BE2C (cell line): Measurements from ENCODE around the gene LIMCH1.

Experiments
- DNase-seq: peaks from one replicate; pipeline ENCODE4 v3.0.0-alpha.2; 2020
- H3K27me3 ChIP-seq: fragments of 250-450 bp; sonication (Bioruptor Pico); 2 replicates; pipeline ENCODE4 v1.5.1; 2020; ENCODE audit warnings: mild to moderate bottlenecking
- H3K36me3 ChIP-seq: fragments of 250-450 bp; sonication (Bioruptor Pico); 2 replicates; pipeline ENCODE4 v1.5.1; 2020; ENCODE audit warnings: mild to moderate bottlenecking
- H3K4me1 ChIP-seq: fragments of 250-450 bp; sonication (Bioruptor Pico); 2 replicates; pipeline ENCODE4 v1.5.1; 2020
- H3K4me3 ChIP-seq: 2 replicates; pipeline ENCODE4 v1.5.1; 2011; ENCODE audit warnings: low read depth, low read length
- H3K9me3 ChIP-seq: fragments of 250-450 bp; sonication (Bioruptor Pico); 2 replicates; pipeline ENCODE4 v1.5.1; 2020
- TF ChIP-seq, protein P1 (sequence below): IDR thresholded peaks from 2 replicates; pipeline ENCODE4 v1.5.1; 2012; ENCODE audit warnings: mild to moderate bottlenecking, low read depth, low read length

Gene LIMCH1

DNA sequence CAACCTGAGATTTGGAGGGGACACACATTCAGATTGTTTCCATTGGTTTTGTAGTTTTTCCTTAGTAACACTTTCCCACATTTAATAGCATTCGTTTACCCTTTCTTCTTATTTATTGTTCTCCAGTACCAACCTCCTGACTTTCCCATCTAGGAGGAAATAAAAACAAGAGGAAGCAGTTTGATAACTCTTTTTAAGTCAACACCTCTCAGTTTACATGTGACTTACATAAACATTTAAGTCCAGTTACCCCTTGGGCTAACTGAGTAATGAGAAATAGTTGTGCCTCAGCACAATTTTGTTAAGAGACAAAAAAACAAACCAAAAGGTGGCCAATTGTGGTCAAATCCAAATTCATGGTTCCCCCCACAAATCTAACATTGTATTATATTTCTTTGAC, 175.8 kb downstream of the LIMCH1 start:
- Histone ChIP-seq H3K4me3 (no peak overlapping the region), H3K4me1 (peaks cover 13% of the 10 kb centered on the region), H3K36me3 (no peaks in the 10 kb centered on the region), H3K9me3 (no peaks in the 10 kb centered on the region), H3K27me3 (no peaks in the 10 kb centered on the region)
- DNase-seq, result no peak
- TF ChIP-seq, protein P1, sequence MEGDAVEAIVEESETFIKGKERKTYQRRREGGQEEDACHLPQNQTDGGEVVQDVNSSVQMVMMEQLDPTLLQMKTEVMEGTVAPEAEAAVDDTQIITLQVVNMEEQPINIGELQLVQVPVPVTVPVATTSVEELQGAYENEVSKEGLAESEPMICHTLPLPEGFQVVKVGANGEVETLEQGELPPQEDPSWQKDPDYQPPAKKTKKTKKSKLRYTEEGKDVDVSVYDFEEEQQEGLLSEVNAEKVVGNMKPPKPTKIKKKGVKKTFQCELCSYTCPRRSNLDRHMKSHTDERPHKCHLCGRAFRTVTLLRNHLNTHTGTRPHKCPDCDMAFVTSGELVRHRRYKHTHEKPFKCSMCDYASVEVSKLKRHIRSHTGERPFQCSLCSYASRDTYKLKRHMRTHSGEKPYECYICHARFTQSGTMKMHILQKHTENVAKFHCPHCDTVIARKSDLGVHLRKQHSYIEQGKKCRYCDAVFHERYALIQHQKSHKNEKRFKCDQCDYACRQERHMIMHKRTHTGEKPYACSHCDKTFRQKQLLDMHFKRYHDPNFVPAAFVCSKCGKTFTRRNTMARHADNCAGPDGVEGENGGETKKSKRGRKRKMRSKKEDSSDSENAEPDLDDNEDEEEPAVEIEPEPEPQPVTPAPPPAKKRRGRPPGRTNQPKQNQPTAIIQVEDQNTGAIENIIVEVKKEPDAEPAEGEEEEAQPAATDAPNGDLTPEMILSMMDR, result no peak

DNA sequence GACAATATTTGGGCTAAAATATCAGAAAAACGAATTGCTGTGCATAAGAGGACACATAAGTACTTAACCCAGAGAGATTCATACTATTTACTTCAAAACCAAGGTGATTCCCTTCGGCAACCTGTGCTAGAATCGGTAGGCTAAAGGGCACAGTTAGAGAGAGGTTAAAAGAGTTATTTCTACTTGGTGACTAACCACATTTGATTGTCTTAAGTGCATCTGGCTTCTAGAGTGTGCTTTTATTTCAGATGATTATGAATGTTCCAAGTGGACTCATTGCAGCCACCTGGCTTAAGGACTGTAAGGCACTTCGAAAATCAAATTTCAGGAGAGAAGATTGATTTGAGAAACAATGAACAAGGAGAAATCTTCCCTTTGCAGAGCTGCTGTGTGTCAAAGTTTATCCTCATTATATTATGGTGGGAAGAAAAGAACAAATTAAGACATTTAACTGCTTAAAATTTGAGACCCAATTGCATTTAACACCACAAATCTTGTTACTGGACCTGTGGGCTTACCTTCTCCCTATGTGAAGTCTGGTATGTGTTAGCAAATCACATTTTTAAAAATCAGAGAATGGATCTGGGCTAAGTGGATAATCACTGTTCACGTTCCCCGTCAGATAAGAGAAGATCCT, 176.5 kb downstream of the LIMCH1 start:
- H3K4me1 ChIP-seq, result peaks cover 13% of the 10 kb centered on the region
- TF ChIP-seq, protein P1, result no peak
- H3K4me3 ChIP-seq, result no peak overlapping the region
- no peak for DNase-seq
- H3K9me3 ChIP-seq, result no peaks in the 10 kb centered on the region
- no peaks in the 10 kb centered on the region for H3K27me3 ChIP-seq
- no peaks in the 10 kb centered on the region for H3K36me3 ChIP-seq

DNA sequence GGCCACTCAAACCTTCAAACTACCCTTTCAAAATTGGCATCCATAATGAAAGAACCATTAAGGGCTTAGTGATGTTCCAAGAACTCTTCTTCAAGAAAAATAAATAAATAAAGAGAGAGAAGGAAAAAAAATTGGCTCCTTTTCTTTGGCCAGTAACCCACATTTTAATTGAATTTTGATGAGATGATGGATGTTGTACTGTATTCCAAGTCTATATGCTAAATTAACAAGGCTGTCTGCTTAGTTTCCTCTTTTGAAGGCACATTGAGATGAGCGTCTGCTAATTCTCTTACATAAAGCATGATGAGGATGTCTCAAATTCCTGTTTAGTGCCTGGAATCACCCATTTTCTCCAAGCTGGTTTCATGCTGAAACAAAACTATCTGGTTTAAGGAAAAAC, 177.2 kb downstream of the LIMCH1 start:
- TF ChIP-seq, protein P1, result no peak
- Histone ChIP-seq H3K4me1 (peaks cover 8% of the 10 kb centered on the region; the same call in 1 of the 2 replicates), H3K9me3 (no peaks in the 10 kb centered on the region), H3K27me3 (no peaks in the 10 kb centered on the region), H3K36me3 (no peaks in the 10 kb centered on the region), H3K4me3 (no peak overlapping the region)
- DNase-seq, result no peak

DNA sequence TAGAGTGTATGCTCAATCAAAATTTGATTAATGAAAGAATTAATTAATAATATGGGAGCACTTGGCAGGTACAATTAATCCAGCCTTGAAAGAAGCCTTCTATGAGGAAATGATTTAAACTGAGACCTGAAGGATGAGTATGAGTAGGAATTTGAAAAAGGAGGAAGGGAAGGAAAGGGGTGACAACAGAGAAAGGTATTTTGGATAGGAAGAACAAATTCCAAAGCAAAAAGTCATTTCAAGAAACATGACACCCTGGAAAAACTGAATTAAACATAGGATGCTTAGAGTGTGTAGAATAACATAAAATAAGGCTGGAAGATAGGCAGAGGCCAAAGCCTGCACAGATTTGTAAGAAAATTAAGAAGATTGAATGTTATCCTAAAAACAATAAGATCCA, 180.9 kb downstream of the LIMCH1 start:
- DNase-seq, result no peak
- Histone ChIP-seq H3K4me3 (no peak overlapping the region), H3K4me1 (peaks cover 8% of the 10 kb centered on the region; the same call in 1 of the 2 replicates), H3K9me3 (no peaks in the 10 kb centered on the region), H3K36me3 (no peaks in the 10 kb centered on the region), H3K27me3 (no peaks in the 10 kb centered on the region)
- TF ChIP-seq, protein P1, result no peak

DNA sequence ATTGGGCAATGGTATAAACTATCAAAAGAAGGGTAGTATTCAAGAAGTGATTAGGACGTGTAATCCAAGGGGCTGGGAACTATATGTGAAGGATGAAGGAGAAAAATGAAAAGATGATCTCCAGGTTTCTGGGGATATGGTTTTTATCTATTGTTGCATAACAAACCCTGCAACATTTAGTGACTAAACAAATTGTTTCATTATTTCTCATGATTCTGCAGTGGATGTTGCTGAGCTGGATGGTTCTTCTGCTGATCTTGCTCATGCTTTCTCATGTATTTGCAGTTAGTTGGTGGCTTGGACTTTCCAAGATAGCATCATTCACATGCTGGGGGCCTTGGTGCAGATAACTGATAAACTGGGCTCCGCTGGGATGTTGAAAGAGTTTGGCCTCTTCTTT, 181.5 kb downstream of the LIMCH1 start:
- Histone ChIP-seq H3K4me1 (peaks cover 5% of the 10 kb centered on the region; the same call in 1 of the 2 replicates), H3K4me3 (no peak overlapping the region), H3K36me3 (no peaks in the 10 kb centered on the region), H3K9me3 (no peaks in the 10 kb centered on the region), H3K27me3 (no peaks in the 10 kb centered on the region)
- TF ChIP-seq, protein P1, result no peak
- DNase-seq, result no peak

DNA sequence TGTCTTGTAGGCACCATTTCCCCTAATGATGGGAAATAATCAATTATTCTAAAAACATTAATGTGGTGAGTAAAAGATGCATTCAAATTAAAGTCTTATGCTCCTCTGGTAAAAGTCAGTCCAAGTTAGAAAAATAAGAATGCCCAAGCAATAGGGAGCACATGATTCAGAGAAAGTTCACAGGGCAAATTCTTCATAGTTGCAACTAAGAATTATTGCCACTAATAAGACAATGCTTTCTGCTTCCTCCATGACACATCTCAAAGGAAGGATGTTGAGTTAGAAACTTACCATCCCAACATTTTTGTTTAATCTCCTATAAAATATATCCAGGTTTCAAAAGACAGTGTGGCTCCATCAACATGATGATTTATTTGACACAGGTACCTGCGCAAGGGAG, 184.2 kb downstream of the LIMCH1 start:
- Histone ChIP-seq H3K36me3 (no peaks in the 10 kb centered on the region), H3K4me1 (peaks cover 3% of the 10 kb centered on the region; the same call in 1 of the 2 replicates), H3K9me3 (no peaks in the 10 kb centered on the region; the same call in 1 of the 2 replicates), H3K4me3 (no peak overlapping the region), H3K27me3 (no peaks in the 10 kb centered on the region)
- DNase-seq, result no peak
- TF ChIP-seq, protein P1, result no peak
